ENCODE data around the gene CEP126.

DNA sequence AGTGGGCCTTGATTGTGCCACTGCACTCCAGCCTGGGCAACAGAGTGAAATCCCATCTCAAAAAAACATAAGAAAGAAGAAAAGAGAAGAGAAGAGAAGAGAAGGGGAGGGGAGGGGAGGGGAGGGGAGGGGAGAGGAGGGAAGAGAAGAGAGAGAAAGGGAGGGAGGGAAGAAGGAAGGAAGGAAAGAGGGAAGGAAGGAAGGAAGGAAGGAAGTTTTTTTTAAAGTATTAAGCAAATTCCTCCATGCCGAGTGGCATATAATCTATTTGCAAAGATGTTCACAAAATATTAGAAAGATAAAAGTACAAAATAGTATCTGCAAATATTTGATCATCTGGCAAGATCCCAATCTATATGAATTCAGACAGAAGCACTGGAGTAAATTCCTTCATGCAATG is 121.9 kb downstream of the CEP126 start:
- TF ChIP-seq CTCF (IDR thresholded peaks at IDR 0.05; ENCODE audit: low read depth, low read length, poor library complexity, severe bottlenecking) (no peak), EZH2phosphoT487 (IDR thresholded peaks at IDR 0.05; ENCODE audit: borderline replicate concordance, low read length) (no peak)
